WTC11 (cell line): ENCODE measurements around the gene MRPL41. TPM values are rescaled to one million over a fixed set of nuclear protein-coding genes. Genes with fewer than 3 reads are reported as not detected.

ENCODE experiments used
- ATAC-seq: fragments of 200-7000 bp; cut with Tn5 transposase; 2 replicates; pipeline ENCODE4 v1.10.0; 2021; ENCODE audit warnings: mild to moderate bottlenecking, moderate library complexity
- CTCF ChIA-PET: fragments of 300-600 bp; sonication (Branson Sonifier 250); formaldehyde crosslinking; loops from one replicate; lab custom pipeline; 2021; ENCODE audit warnings: antibody characterized with exemption; lab: Charles Lee
- POLR2A ChIA-PET: fragments of 350-600 bp; sonication (Branson Sonifier 250); formaldehyde crosslinking; loops from one replicate; lab custom pipeline; 2021; ENCODE audit warnings: antibody characterized with exemption; lab: Charles Lee
- DNase-seq: peaks from one replicate; pipeline ENCODE4 v3.0.0; 2021; ENCODE audit warnings: low spot score
- H3K27ac Mint-ChIP-seq: 2 replicates; pipeline ENCODE4 v1.8.0; 2021; ENCODE audit warnings: mixed read lengths
- H3K27me3 Mint-ChIP-seq: 2 replicates; pipeline ENCODE4 v1.8.0; 2021; ENCODE audit warnings: low read depth, mild to moderate bottlenecking, moderate library complexity, mixed read lengths
- H3K36me3 Mint-ChIP-seq: 2 replicates; pipeline ENCODE4 v1.8.0; 2021; ENCODE audit warnings: mixed read lengths
- H3K4me1 Mint-ChIP-seq: 2 replicates; pipeline ENCODE4 v1.8.0; 2022; ENCODE audit warnings: mixed read lengths
- H3K4me3 Mint-ChIP-seq: 2 replicates; pipeline ENCODE4 v1.8.0; 2021; ENCODE audit warnings: mild to moderate bottlenecking, moderate library complexity, mixed read lengths
- H3K9me3 Mint-ChIP-seq: 2 replicates; pipeline ENCODE4 v1.8.0; 2021; ENCODE audit warnings: mixed read lengths
- ATF6 ChIP-seq: sonication (generic); formaldehyde crosslinking; IDR thresholded peaks from 2 replicates; pipeline ENCODE4 v1.8.1; 2023; ENCODE audit warnings: mild to moderate bottlenecking, missing genetic modification reagents
- CREB1 ChIP-seq: sonication (generic); formaldehyde crosslinking; IDR thresholded peaks from 2 replicates; pipeline ENCODE4 v1.8.0; 2023; ENCODE audit warnings: mild to moderate bottlenecking, missing genetic modification reagents
- ESRRA ChIP-seq: sonication (generic); formaldehyde crosslinking; IDR thresholded peaks from 2 replicates; pipeline ENCODE4 v1.8.1; 2022; ENCODE audit warnings: mild to moderate bottlenecking, missing genetic modification reagents, borderline replicate concordance
- ETV6 ChIP-seq: sonication (generic); formaldehyde crosslinking; IDR thresholded peaks from 2 replicates; pipeline ENCODE4 v1.8.1; 2022; ENCODE audit warnings: mild to moderate bottlenecking, missing genetic modification reagents
- FOXJ3 ChIP-seq: sonication (generic); formaldehyde crosslinking; IDR thresholded peaks from 2 replicates; pipeline ENCODE4 v1.9.0; 2021; ENCODE audit warnings: missing genetic modification reagents, mild to moderate bottlenecking, borderline replicate concordance
- GTF2I ChIP-seq: fragments of 250-450 bp; sonication (Bioruptor Pico); conservative IDR thresholded peaks from 2 replicates; pipeline ENCODE4 v1.4.0; 2021; ENCODE audit warnings: mild to moderate bottlenecking
- MXD4 ChIP-seq: fragments of 250-450 bp; sonication (Bioruptor Pico); IDR thresholded peaks from 2 replicates; pipeline ENCODE4 v1.8.0; 2021; ENCODE audit warnings: mild to moderate bottlenecking, moderate library complexity, borderline replicate concordance
- NR3C1 ChIP-seq: sonication (generic); formaldehyde crosslinking; conservative IDR thresholded peaks from 2 replicates; pipeline ENCODE4 v1.8.1; 2023; ENCODE audit warnings: low read depth, mild to moderate bottlenecking, missing genetic modification reagents
- PRRX2 ChIP-seq: fragments of 250-450 bp; sonication (Bioruptor Pico); IDR thresholded peaks from 2 replicates; pipeline ENCODE4 v1.8.0; 2021; ENCODE audit warnings: mild to moderate bottlenecking
- RELA ChIP-seq: sonication (generic); formaldehyde crosslinking; IDR thresholded peaks from 2 replicates; pipeline ENCODE4 v1.8.1; 2022; ENCODE audit warnings: missing genetic modification reagents, mild to moderate bottlenecking, borderline replicate concordance
- RORB ChIP-seq: fragments of 250-450 bp; sonication (Bioruptor Pico); IDR thresholded peaks from 2 replicates; pipeline ENCODE4 v1.9.0; 2021; ENCODE audit warnings: mild to moderate bottlenecking
- ZNF121 ChIP-seq: sonication (generic); formaldehyde crosslinking; IDR thresholded peaks from 2 replicates; pipeline ENCODE4 v1.8.0; 2023; ENCODE audit warnings: missing genetic modification reagents
- ZNF219 ChIP-seq: sonication (generic); formaldehyde crosslinking; IDR thresholded peaks from 2 replicates; pipeline ENCODE4 v1.8.0; 2023; ENCODE audit warnings: missing genetic modification reagents, mild to moderate bottlenecking, borderline replicate concordance
- ZNF232 ChIP-seq: sonication (generic); formaldehyde crosslinking; IDR thresholded peaks from 2 replicates; pipeline ENCODE4 v1.8.0; 2022; ENCODE audit warnings: mild to moderate bottlenecking, missing genetic modification reagents
- ZNF263 ChIP-seq: sonication (generic); formaldehyde crosslinking; IDR thresholded peaks from 2 replicates; pipeline ENCODE4 v1.8.1; 2022; ENCODE audit warnings: low read depth, mild to moderate bottlenecking, moderate library complexity, missing genetic modification reagents
- ZNF396 ChIP-seq: fragments of 250-450 bp; sonication (Bioruptor Pico); IDR thresholded peaks from 2 replicates; pipeline ENCODE4 v1.8.0; 2021; ENCODE audit warnings: mild to moderate bottlenecking, moderate library complexity, borderline replicate concordance
- ZNF671 ChIP-seq: fragments of 250-450 bp; sonication (Bioruptor Pico); IDR thresholded peaks from 2 replicates; pipeline ENCODE4 v1.8.0; 2021; ENCODE audit warnings: mild to moderate bottlenecking
- total RNA-seq: library from RNA; stranded (reverse); gene quantifications from 3 replicates; pipeline ENCODE4 v1.2.3, GENCODE V29; 2021
- TF ChIP-seq, protein P1 (sequence below): sonication (generic); formaldehyde crosslinking; IDR thresholded peaks from 2 replicates; pipeline ENCODE4 v1.8.1; 2023; ENCODE audit warnings: mild to moderate bottlenecking, missing genetic modification reagents
- TF ChIP-seq, protein P2 (sequence below): sonication (generic); formaldehyde crosslinking; IDR thresholded peaks from 2 replicates; pipeline ENCODE4 v1.8.0; 2022; ENCODE audit warnings: mild to moderate bottlenecking, missing genetic modification reagents
- TF ChIP-seq, protein P3 (sequence below): sonication (generic); formaldehyde crosslinking; IDR thresholded peaks from 2 replicates; pipeline ENCODE4 v1.8.1; 2022; ENCODE audit warnings: low read depth, missing genetic modification reagents, borderline replicate concordance
- TF ChIP-seq, protein P4 (sequence below): fragments of 250-450 bp; sonication (Bioruptor Pico); conservative IDR thresholded peaks from 2 replicates; pipeline ENCODE4 v1.9.0; 2021; ENCODE audit warnings: mild to moderate bottlenecking

Gene MRPL41
- total RNA-seq, 1 experiment from 2014 or later = 70.1 TPM

GRCh38 chr9:137575716-137576411, 24.2 kb downstream of the MRPL41 start:
- DNase-seq (no peak), ATAC-seq (no peak)
- Mint-ChIP-seq H3K4me1 (peaks cover 25% of the 10 kb centered on the region), H3K27ac (peak overlapping the region; percentile 68), H3K9me3 (no peaks in the 10 kb centered on the region), H3K4me3 (no peak overlapping the region), H3K36me3 (peaks cover 39% of the 10 kb centered on the region), H3K27me3 (no peaks in the 10 kb centered on the region)
- TF ChIP-seq NR3C1 (CRISPR knock-in tag) (no peak), MXD4 (CRISPR knock-in tag) (no peak), ATF6 (CRISPR knock-in tag) (no peak), RORB (CRISPR knock-in tag) (no peak), FOXJ3 (no peak), ZNF671 (no peak), ZNF396 (no peak), GTF2I (CRISPR knock-in tag) (no peak), RELA (no peak), ETV6 (CRISPR knock-in tag) (no peak), ZNF263 (no peak), ZNF219 (CRISPR knock-in tag) (no peak), ZNF232 (CRISPR knock-in tag) (no peak), CREB1 (CRISPR knock-in tag) (no peak)
- TF ChIP-seq, protein P1, sequence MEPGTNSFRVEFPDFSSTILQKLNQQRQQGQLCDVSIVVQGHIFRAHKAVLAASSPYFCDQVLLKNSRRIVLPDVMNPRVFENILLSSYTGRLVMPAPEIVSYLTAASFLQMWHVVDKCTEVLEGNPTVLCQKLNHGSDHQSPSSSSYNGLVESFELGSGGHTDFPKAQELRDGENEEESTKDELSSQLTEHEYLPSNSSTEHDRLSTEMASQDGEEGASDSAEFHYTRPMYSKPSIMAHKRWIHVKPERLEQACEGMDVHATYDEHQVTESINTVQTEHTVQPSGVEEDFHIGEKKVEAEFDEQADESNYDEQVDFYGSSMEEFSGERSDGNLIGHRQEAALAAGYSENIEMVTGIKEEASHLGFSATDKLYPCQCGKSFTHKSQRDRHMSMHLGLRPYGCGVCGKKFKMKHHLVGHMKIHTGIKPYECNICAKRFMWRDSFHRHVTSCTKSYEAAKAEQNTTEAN (CRISPR knock-in tag) = no peak
- TF ChIP-seq, protein P2, sequence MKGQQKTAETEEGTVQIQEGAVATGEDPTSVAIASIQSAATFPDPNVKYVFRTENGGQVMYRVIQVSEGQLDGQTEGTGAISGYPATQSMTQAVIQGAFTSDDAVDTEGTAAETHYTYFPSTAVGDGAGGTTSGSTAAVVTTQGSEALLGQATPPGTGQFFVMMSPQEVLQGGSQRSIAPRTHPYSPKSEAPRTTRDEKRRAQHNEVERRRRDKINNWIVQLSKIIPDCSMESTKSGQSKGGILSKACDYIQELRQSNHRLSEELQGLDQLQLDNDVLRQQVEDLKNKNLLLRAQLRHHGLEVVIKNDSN (CRISPR knock-in tag) = no peak
- TF ChIP-seq, protein P3, sequence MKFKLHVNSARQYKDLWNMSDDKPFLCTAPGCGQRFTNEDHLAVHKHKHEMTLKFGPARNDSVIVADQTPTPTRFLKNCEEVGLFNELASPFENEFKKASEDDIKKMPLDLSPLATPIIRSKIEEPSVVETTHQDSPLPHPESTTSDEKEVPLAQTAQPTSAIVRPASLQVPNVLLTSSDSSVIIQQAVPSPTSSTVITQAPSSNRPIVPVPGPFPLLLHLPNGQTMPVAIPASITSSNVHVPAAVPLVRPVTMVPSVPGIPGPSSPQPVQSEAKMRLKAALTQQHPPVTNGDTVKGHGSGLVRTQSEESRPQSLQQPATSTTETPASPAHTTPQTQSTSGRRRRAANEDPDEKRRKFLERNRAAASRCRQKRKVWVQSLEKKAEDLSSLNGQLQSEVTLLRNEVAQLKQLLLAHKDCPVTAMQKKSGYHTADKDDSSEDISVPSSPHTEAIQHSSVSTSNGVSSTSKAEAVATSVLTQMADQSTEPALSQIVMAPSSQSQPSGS = no peak
- POLR2A ChIA-PET = no interaction called here
- CTCF ChIA-PET = interaction anchor here (1.7 kb wide), 1 partner anchor 15 kb away, joined by 4 read pairs; the partner anchor contains the start of gene ZMYND19

- Mint-ChIP-seq H3K4me1 (peaks cover 28% of the 10 kb centered on the region), H3K9me3 (no peaks in the 10 kb centered on the region), H3K36me3 (peaks cover 38% of the 10 kb centered on the region), H3K27me3 (no peaks in the 10 kb centered on the region), H3K4me3 (peak within 1 kb of the TSS; percentile 80), H3K27ac (peak within 1 kb of the TSS; percentile 36)
- DNase-seq (peak; percentile 96), ATAC-seq (peak; percentile 83)
- ChIA-PET CTCF (interaction anchor here (0.6 to 4.2 kb wide), 15 partner anchors 9 to 444 kb away, joined by 3 to 51 read pairs (median 4); partner anchors contain the start of genes ARRDC1, MRPL41 and ZMYND19), POLR2A (interaction anchor here (1.0 to 1.9 kb wide), 2 partner anchors 10 to 40 kb away, joined by 3 to 7 read pairs; partner anchors contain the start of gene EHMT1)
- TF ChIP-seq ETV6 (CRISPR knock-in tag) (no peak; the same call in none of the 2 replicates), ESRRA (CRISPR knock-in tag) (peak; percentile 51; the same call in 1 of the 2 replicates), PRRX2 (0 out of 2 replicates have a peak, but pooled peaks have one; percentile 24), RORB (CRISPR knock-in tag) (no peak), ZNF121 (no peak)
- TF ChIP-seq, protein P4, sequence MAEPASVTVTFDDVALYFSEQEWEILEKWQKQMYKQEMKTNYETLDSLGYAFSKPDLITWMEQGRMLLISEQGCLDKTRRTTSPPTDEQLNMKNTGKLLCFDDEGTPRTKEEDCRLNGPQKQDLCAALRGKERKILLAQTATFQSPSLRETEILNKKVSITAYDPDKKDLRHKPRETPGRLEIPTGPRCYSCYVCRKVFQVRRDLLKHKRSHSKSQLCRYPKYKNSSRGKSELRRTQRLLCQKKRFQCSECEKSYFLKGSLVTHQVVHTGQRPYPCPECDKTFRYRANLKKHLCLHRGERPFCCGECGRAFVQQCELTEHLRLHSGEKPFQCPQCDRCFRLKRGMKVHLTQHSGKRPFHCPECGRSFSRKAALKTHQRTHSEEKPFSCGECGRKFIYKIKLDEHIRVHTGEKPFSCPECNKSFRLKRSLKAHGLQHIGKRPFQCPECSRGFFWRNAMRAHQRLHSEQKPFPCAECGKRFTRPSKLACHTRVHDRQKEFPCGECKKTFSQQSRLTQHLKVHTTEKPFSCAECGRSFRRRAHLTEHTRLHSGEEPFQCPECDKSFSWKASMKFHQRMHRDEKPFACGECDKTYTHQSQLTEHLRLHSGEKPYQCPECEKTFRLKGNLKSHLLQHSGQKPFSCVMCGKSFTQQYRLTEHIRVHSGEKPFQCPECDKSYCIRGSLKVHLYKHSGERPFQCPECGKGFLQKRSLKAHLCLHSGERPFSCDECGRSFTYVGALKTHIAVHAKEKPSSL (CRISPR knock-in tag) = no peak
- TF ChIP-seq, protein P1 (CRISPR knock-in tag) = no peak
These were observed 27.0 kb downstream of the MRPL41 start, which contains the start of gene DPH7 for GRCh38 chr9:137578518-137579258. Gene DPH7 (minus strand): TSS chr9:137578925. CDS start chr9:137578777, 148 bp downstream.
